Liver (tissue), 9 donors: ENCODE data around the gene C1orf21. TPM values are rescaled to one million over a fixed set of nuclear protein-coding genes. Genes with fewer than 3 reads are reported as not detected.

ENCODE experiments used
- DNase-seq: peaks from one replicate; pipeline ENCODE4 v3.0.0-alpha.2; 2017; ENCODE audit warnings: low spot score
- H3K27ac ChIP-seq, 2 donors: one replicate each; pipeline ENCODE4 v1.7.0; 2013; ENCODE audit warnings: inconsistent platforms in 2 of 2, low read length in 2 of 2, control low read depth in 1 of 2, low read depth in 1 of 2, mild to moderate bottlenecking in 1 of 2
- H3K27me3 ChIP-seq, 4 donors: one replicate each; pipeline versions ENCODE4 v1.6.1 to v1.7.0; 2013; ENCODE audit warnings: low read length in 3 of 4, inconsistent platforms in 1 of 4, mild to moderate bottlenecking in 1 of 4, moderate library complexity in 1 of 4; ENCODE audit not compliant: control insufficient read depth in 4 of 4, insufficient read depth in 4 of 4
- H3K36me3 ChIP-seq, 4 donors: one replicate each; pipeline versions ENCODE4 v1.6.1 to v1.7.0; 2013; ENCODE audit warnings: low read length in 3 of 4, mild to moderate bottlenecking in 3 of 4, low read depth in 1 of 4, moderate library complexity in 1 of 4; ENCODE audit not compliant: control insufficient read depth in 4 of 4, insufficient read depth in 3 of 4
- H3K4me1 ChIP-seq, 4 donors: one replicate each; pipeline versions ENCODE4 v1.6.1 to v1.7.0; 2013; ENCODE audit warnings: low read length in 3 of 4, mild to moderate bottlenecking in 3 of 4, moderate library complexity in 1 of 4; ENCODE audit not compliant: control insufficient read depth in 4 of 4, insufficient read depth in 4 of 4
- H3K4me3 ChIP-seq, 3 donors: one replicate each; pipeline versions ENCODE4 v1.6.1 to v1.7.0; 2013; ENCODE audit warnings: low read length in 3 of 3, control low read depth in 1 of 3, low read depth in 1 of 3, mild to moderate bottlenecking in 1 of 3
- H3K9ac ChIP-seq, 2 donors: one replicate each; pipeline ENCODE4 v1.7.0; 2013; ENCODE audit warnings: low read length in 2 of 2, mild to moderate bottlenecking in 2 of 2, moderate library complexity in 2 of 2, control low read depth in 1 of 2, low read depth in 1 of 2
- H3K9me3 ChIP-seq, 4 donors: one replicate each; pipeline versions ENCODE4 v1.6.1 to v1.7.0; 2013; ENCODE audit warnings: low read length in 3 of 4; ENCODE audit not compliant: control insufficient read depth in 4 of 4
- EGR1 ChIP-seq, 2 donors: IDR thresholded peaks; 2 replicates each; pipeline ENCODE4 v1.6.1; 2016 to 2018; ENCODE audit warnings: antibody characterized with exemption in 2 of 2, low read depth in 2 of 2
- FOXA1 ChIP-seq: IDR thresholded peaks from 2 replicates; pipeline ENCODE4 v1.6.1; 2016; ENCODE audit warnings: antibody characterized with exemption
- FOXA2 ChIP-seq: IDR thresholded peaks from 2 replicates; pipeline ENCODE4 v1.6.1; 2016; ENCODE audit warnings: antibody characterized with exemption
- GABPA ChIP-seq, 2 donors: IDR thresholded peaks in 1 of 2; conservative IDR thresholded peaks in 1 of 2; 2 replicates each; pipeline ENCODE4 v1.6.1; 2016; ENCODE audit warnings: antibody characterized with exemption in 2 of 2, mild to moderate bottlenecking in 1 of 2, moderate library complexity in 1 of 2
- HNF4A ChIP-seq, 2 donors: conservative IDR thresholded peaks; 2 replicates each; pipeline ENCODE4 v1.6.1; 2016; ENCODE audit warnings: antibody characterized with exemption in 2 of 2, mild to moderate bottlenecking in 2 of 2
- HNF4G ChIP-seq: IDR thresholded peaks from 2 replicates; pipeline ENCODE4 v1.6.1; 2016; ENCODE audit warnings: antibody characterized with exemption
- NR2F2 ChIP-seq: IDR thresholded peaks from 2 replicates; pipeline ENCODE4 v1.6.1; 2016; ENCODE audit warnings: antibody characterized with exemption
- RAD21 ChIP-seq, 2 donors: IDR thresholded peaks; 2 replicates each; pipeline ENCODE4 v1.6.1; 2016; ENCODE audit warnings: antibody characterized with exemption in 2 of 2, mild to moderate bottlenecking in 2 of 2
- RXRA ChIP-seq, 2 donors: IDR thresholded peaks; 2 replicates each; pipeline ENCODE4 v1.6.1; 2017 to 2018; ENCODE audit warnings: antibody characterized with exemption in 2 of 2, mild to moderate bottlenecking in 1 of 2
- SP1 ChIP-seq: IDR thresholded peaks from 2 replicates; pipeline ENCODE4 v1.6.1; 2018; ENCODE audit warnings: antibody characterized with exemption, mild to moderate bottlenecking
- YY1 ChIP-seq: IDR thresholded peaks from 2 replicates; pipeline ENCODE4 v1.6.1; 2016; ENCODE audit warnings: antibody characterized with exemption, mild to moderate bottlenecking
- WGBS: extraction: QIAGEN DNeasy Blood & Tissue Kit; methylation state at CpG from one replicate; pipeline ENCODE4 v1.1.7; 2013; 5-methylcytosine and 5-hydroxymethylcytosine counted together
- polyA plus RNA-seq, 2 donors: library from polyadenylated mRNA; stranded (reverse) in 1 of 2; unstranded in 1 of 2; fragments of 200-250 nt in 1 of 2; fragments of >200 nt in 1 of 2; fragmentation: Nextera tagmentation in 1 of 2; extraction: Ambion mirVana in 1 of 2; gene quantifications; one replicate each; pipeline versions ENCODE4 v1.2.1 to v1.2.3, GENCODE V29; 2013 to 2015
- total RNA-seq, 2 donors: library from RNA; depleted of rRNA; stranded (reverse); fragments of >200 nt; gene quantifications; one replicate each; pipeline ENCODE4 v1.2.3, GENCODE V29; 2014
- TF ChIP-seq, protein P1 (sequence below): fragments of 150-350 bp; IDR thresholded peaks from 2 replicates; pipeline ENCODE4 v1.5.1; 2017; ENCODE audit warnings: improper control_type of control experiment, low read depth, low read length; ENCODE audit not compliant: missing input control
- TF ChIP-seq, protein P2 (sequence below): IDR thresholded peaks from 2 replicates; pipeline ENCODE4 v1.6.1; 2016; ENCODE audit warnings: antibody characterized with exemption, mild to moderate bottlenecking
- TF ChIP-seq, protein P3 (sequence below): IDR thresholded peaks from 2 replicates; pipeline ENCODE4 v1.6.1; 2016; ENCODE audit warnings: antibody characterized with exemption
- TF ChIP-seq, protein P4 (sequence below): IDR thresholded peaks from 2 replicates; pipeline ENCODE4 v1.6.1; 2016; ENCODE audit warnings: antibody characterized with exemption
- donor health status: healthy.
- donor health status: healthy.
- donor health status: healthy.
- donor health status: healthy.
- donor health status: healthy.

The C1orf21 gene
- total and polyA plus RNA-seq, 4 donors, result 2.3 to 21.3 (median 13.4) TPM

DNA sequence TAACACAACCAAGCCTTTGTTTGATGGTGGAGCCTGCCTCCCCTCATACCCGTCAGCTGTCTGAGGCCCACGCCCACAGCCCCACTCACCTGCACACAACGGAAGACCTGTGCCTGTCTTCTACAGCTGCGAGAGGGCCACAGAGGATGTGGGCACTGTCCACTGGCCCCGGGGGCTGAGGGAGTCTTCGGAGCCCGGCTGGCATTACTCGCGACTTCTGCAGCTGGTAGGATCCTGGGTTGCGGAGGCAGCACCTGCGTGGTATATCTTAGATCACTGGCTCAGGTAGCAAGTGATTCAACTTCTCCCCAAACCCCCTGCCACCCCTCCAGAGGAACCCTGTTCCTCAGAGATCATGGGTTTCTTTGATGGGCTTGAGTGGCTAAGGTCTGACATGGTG is 257.9 kb downstream of the C1orf21 start:
- 97% methylated on average over 11 of the region's 11 CpGs for WGBS
- Histone ChIP-seq H3K9ac (no peak overlapping the region), H3K27ac (no peak overlapping the region), H3K9me3 (no peaks in the 10 kb centered on the region), H3K27me3 (no peaks in the 10 kb centered on the region), H3K36me3 (no peaks in the 10 kb centered on the region), H3K4me3 (no peak overlapping the region), H3K4me1 (peaks cover 0 to 6% (median 0%) of the 10 kb centered on the region in 4 donors)
- TF ChIP-seq HNF4A (conservative IDR thresholded peaks at IDR 0.05), result no peak
- no peak for TF ChIP-seq SP1
- TF ChIP-seq NR2F2, result no peak
- TF ChIP-seq, protein P1, sequence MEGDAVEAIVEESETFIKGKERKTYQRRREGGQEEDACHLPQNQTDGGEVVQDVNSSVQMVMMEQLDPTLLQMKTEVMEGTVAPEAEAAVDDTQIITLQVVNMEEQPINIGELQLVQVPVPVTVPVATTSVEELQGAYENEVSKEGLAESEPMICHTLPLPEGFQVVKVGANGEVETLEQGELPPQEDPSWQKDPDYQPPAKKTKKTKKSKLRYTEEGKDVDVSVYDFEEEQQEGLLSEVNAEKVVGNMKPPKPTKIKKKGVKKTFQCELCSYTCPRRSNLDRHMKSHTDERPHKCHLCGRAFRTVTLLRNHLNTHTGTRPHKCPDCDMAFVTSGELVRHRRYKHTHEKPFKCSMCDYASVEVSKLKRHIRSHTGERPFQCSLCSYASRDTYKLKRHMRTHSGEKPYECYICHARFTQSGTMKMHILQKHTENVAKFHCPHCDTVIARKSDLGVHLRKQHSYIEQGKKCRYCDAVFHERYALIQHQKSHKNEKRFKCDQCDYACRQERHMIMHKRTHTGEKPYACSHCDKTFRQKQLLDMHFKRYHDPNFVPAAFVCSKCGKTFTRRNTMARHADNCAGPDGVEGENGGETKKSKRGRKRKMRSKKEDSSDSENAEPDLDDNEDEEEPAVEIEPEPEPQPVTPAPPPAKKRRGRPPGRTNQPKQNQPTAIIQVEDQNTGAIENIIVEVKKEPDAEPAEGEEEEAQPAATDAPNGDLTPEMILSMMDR, result no peak
- TF ChIP-seq EGR1 (IDR thresholded peaks at IDR 0.05; ENCODE audit: low read depth in 2 of 2), result no peak
- TF ChIP-seq FOXA1, result no peak
- TF ChIP-seq RAD21 (IDR thresholded peaks at IDR 0.05), result no peak
- TF ChIP-seq FOXA2, result no peak
- TF ChIP-seq, protein P2, sequence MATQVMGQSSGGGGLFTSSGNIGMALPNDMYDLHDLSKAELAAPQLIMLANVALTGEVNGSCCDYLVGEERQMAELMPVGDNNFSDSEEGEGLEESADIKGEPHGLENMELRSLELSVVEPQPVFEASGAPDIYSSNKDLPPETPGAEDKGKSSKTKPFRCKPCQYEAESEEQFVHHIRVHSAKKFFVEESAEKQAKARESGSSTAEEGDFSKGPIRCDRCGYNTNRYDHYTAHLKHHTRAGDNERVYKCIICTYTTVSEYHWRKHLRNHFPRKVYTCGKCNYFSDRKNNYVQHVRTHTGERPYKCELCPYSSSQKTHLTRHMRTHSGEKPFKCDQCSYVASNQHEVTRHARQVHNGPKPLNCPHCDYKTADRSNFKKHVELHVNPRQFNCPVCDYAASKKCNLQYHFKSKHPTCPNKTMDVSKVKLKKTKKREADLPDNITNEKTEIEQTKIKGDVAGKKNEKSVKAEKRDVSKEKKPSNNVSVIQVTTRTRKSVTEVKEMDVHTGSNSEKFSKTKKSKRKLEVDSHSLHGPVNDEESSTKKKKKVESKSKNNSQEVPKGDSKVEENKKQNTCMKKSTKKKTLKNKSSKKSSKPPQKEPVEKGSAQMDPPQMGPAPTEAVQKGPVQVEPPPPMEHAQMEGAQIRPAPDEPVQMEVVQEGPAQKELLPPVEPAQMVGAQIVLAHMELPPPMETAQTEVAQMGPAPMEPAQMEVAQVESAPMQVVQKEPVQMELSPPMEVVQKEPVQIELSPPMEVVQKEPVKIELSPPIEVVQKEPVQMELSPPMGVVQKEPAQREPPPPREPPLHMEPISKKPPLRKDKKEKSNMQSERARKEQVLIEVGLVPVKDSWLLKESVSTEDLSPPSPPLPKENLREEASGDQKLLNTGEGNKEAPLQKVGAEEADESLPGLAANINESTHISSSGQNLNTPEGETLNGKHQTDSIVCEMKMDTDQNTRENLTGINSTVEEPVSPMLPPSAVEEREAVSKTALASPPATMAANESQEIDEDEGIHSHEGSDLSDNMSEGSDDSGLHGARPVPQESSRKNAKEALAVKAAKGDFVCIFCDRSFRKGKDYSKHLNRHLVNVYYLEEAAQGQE, result no peak
- no peak for TF ChIP-seq YY1
- TF ChIP-seq, protein P3, sequence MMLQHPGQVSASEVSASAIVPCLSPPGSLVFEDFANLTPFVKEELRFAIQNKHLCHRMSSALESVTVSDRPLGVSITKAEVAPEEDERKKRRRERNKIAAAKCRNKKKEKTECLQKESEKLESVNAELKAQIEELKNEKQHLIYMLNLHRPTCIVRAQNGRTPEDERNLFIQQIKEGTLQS, result no peak
- DNase-seq, result no peak

DNA sequence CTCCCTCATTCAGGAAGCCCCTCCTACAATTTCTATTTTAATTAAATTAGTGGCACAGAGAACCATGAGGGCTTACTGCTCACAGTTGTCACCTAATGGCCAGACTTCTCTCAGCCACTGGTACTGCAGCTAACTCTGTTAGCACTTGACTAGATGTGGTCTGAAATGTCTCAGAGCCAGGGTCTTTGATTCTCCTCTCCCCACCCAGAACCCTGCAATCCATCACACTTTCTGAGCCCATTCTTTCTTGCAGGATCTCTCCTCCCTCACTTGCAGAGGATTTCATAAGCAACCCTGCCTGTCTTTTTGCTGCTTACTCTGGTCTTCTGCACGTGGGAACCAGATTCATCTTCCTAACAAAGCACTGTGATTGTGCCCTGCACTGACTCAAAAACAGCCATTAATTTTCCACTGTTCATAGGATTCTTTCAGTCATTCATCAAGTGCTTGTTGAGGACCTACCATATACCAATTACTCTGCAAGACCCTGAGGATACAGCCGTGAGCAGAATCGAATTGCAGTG is 259.4 kb downstream of the C1orf21 start:
- WGBS, result 94% methylated on average over 3 of the region's 3 CpGs
- Histone ChIP-seq H3K9ac (no peak overlapping the region), H3K27me3 (no peaks in the 10 kb centered on the region), H3K4me3 (no peak overlapping the region), H3K27ac (no peak overlapping the region), H3K36me3 (no peaks in the 10 kb centered on the region), H3K4me1 (peaks cover 0 to 6% (median 0%) of the 10 kb centered on the region in 4 donors), H3K9me3 (no peaks in the 10 kb centered on the region)
- DNase-seq, result no peak
- TF ChIP-seq NR2F2 (no peak), HNF4A (conservative IDR thresholded peaks at IDR 0.05) (no peak), YY1 (no peak), FOXA1 (no peak), RAD21 (IDR thresholded peaks at IDR 0.05) (no peak), HNF4G (no peak), RXRA (IDR thresholded peaks at IDR 0.05) (no peak), SP1 (no peak), FOXA2 (no peak), GABPA (IDR thresholded peaks at IDR 0.05 in 1 of 2, conservative IDR thresholded peaks at IDR 0.05 in 1 of 2) (no peak), EGR1 (IDR thresholded peaks at IDR 0.05; ENCODE audit: low read depth in 2 of 2) (no peak)
- TF ChIP-seq, protein P2, result no peak
- TF ChIP-seq, protein P4, sequence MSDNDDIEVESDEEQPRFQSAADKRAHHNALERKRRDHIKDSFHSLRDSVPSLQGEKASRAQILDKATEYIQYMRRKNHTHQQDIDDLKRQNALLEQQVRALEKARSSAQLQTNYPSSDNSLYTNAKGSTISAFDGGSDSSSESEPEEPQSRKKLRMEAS, result no peak
- TF ChIP-seq, protein P1, result no peak
- TF ChIP-seq, protein P3, result no peak
